Natural killer cell (primary cell): ENCODE measurements around the gene MYH14. TPM values are rescaled to one million over a fixed set of nuclear protein-coding genes. Genes with fewer than 3 reads are reported as not detected.

Source experiments
- ATAC-seq, 3 donors: fragments of 150-1000 bp in 2 of 3; fragments of 200-7000 bp in 1 of 3; cut with Tn5 transposase; 1 replicate in 1 of 3; 2 replicates in 2 of 3; pipeline ENCODE4 v1.10.0; 2021; ENCODE audit warnings: mild to moderate bottlenecking in 2 of 3, moderate library complexity in 2 of 3
- DNase-seq, 2 donors: peaks; one replicate each; pipeline versions ENCODE4 v3.0.0 to v3.0.0-alpha.2; 2013 to 2021; ENCODE audit warnings: mixed read lengths in 1 of 2
- H3K27ac ChIP-seq: one replicate; pipeline ENCODE4 v1.5.1; 2013; ENCODE audit warnings: mild to moderate bottlenecking, low read length
- H3K27me3 ChIP-seq: one replicate; pipeline ENCODE4 v1.6.1; 2013; ENCODE audit warnings: low read length; ENCODE audit not compliant: control insufficient read depth, insufficient read depth
- H3K36me3 ChIP-seq: one replicate; pipeline ENCODE4 v1.6.1; 2013; ENCODE audit warnings: low read length; ENCODE audit not compliant: control insufficient read depth, insufficient read depth
- H3K4me1 ChIP-seq: one replicate; pipeline ENCODE4 v1.6.1; 2013; ENCODE audit warnings: low read length; ENCODE audit not compliant: control insufficient read depth, insufficient read depth
- H3K4me3 ChIP-seq: one replicate; pipeline ENCODE4 v1.5.1; 2013; ENCODE audit warnings: low read length
- H3K9me3 ChIP-seq: one replicate; pipeline ENCODE4 v1.6.1; 2013; ENCODE audit warnings: low read length; ENCODE audit not compliant: control insufficient read depth, insufficient read depth
- H3K27ac Mint-ChIP-seq, 2 donors: one replicate each; pipeline ENCODE4 v1.8.0; 2022; ENCODE audit warnings: mild to moderate bottlenecking in 2 of 2, mixed read lengths in 2 of 2, moderate library complexity in 1 of 2
- H3K27me3 Mint-ChIP-seq, 2 donors: one replicate each; pipeline ENCODE4 v1.8.0; 2022; ENCODE audit warnings: low read depth in 2 of 2, mixed read lengths in 2 of 2
- H3K36me3 Mint-ChIP-seq: one replicate; pipeline ENCODE4 v1.8.0; 2022; ENCODE audit warnings: mixed read lengths
- H3K4me1 Mint-ChIP-seq, 2 donors: one replicate each; pipeline ENCODE4 v1.8.0; 2022; ENCODE audit warnings: mixed read lengths in 2 of 2
- H3K4me3 Mint-ChIP-seq: one replicate; pipeline ENCODE4 v1.8.0; 2022; ENCODE audit warnings: mild to moderate bottlenecking, moderate library complexity, mixed read lengths
- H3K9me3 Mint-ChIP-seq, 2 donors: one replicate each; pipeline ENCODE4 v1.8.0; 2022; ENCODE audit warnings: mixed read lengths in 2 of 2
- WGBS: methylation state at CpG from one replicate; pipeline ENCODE4 v1.1.7; 2013; ENCODE audit warnings: missing lambda C conversion rate; ENCODE audit not compliant: insufficient coverage; 5-methylcytosine and 5-hydroxymethylcytosine counted together
- intact Hi-C: fragments of 100-400 bp; cut with micrococcal nuclease; formaldehyde crosslinking; loops from one replicate; pipeline ENCODE4 v1.14.2; 2022
- total RNA-seq, 4 donors: library from RNA; stranded (reverse); fragments of 120-200 nt in 1 of 4; gene quantifications; one replicate each; pipeline versions ENCODE4 v1.2.3 to v1.2.4, GENCODE V29; 2013 to 2022
- TF ChIP-seq, protein P1 (sequence below): fragments of 200-600 bp; IDR thresholded peaks from one replicate; pipeline ENCODE4 v1.8.0; 2022; ENCODE audit warnings: antibody characterized with exemption

MYH14 gene
- total RNA-seq, 3 donors from 2014 or later (not counting 1 experiment from before 2014, with no cell fraction given): not detected

DNA sequence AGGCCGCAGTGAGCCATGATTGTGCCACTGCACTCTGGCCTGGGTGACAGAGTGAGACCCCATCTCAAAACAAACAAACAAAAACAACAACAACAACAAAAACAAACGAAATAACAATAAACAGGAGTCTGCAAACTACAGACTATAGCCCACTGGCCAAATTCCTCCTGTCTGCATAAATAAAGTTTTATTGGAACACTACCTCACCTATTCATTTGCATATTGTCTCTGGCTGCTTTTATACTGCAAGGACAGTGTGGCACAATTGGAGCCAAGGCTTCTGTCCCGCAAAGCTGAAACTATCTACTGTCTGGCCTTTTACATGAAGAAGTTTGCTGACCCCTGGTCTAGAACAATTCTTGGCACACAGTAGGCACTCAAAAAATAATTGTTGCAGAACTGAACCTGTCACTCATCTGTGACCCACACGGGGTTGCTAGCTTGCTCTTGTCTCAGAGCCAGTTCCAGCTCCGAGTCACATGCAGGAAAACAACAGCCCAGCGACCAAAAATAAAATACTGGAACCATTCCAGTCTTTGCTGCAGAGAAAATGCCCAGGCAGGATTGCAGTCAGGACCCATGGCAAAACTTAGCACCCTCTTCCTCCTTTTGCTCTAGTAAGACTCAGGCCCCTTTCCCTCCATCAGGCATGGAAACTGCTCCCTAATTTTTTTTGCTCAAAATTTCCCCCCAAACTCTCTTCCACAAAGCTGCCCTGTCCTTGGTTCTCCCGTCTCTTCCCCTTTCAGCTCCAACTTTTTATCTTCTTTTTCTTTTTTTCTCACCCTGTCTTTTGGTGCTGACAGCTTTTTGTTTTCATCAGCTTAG, 4.8 kb upstream of the MYH14 start:
- H3K4me1 Mint-ChIP-seq: no peaks in the 10 kb centered on the region
- no peak overlapping the region for H3K4me3 Mint-ChIP-seq
- Histone ChIP-seq H3K27me3 (peaks cover 7% of the 10 kb centered on the region), H3K4me3 (no peak overlapping the region), H3K27ac (no peak overlapping the region), H3K9me3 (no peaks in the 10 kb centered on the region), H3K4me1 (no peaks in the 10 kb centered on the region), H3K36me3 (no peaks in the 10 kb centered on the region)
- DNase-seq (no peak), ATAC-seq (no peak)
- H3K27ac Mint-ChIP-seq: no peak overlapping the region
- peaks cover 23 to 47% of the 10 kb centered on the region in 2 donors for H3K27me3 Mint-ChIP-seq
- 37% methylated on average over 7 of the region's 7 CpGs for WGBS
- TF ChIP-seq, protein P1, sequence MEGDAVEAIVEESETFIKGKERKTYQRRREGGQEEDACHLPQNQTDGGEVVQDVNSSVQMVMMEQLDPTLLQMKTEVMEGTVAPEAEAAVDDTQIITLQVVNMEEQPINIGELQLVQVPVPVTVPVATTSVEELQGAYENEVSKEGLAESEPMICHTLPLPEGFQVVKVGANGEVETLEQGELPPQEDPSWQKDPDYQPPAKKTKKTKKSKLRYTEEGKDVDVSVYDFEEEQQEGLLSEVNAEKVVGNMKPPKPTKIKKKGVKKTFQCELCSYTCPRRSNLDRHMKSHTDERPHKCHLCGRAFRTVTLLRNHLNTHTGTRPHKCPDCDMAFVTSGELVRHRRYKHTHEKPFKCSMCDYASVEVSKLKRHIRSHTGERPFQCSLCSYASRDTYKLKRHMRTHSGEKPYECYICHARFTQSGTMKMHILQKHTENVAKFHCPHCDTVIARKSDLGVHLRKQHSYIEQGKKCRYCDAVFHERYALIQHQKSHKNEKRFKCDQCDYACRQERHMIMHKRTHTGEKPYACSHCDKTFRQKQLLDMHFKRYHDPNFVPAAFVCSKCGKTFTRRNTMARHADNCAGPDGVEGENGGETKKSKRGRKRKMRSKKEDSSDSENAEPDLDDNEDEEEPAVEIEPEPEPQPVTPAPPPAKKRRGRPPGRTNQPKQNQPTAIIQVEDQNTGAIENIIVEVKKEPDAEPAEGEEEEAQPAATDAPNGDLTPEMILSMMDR: no peak
- intact Hi-C loops: no loop called here
- no peaks in the 10 kb centered on the region for H3K36me3 Mint-ChIP-seq
- peaks cover 0 to 4% of the 10 kb centered on the region in 2 donors for H3K9me3 Mint-ChIP-seq

DNA sequence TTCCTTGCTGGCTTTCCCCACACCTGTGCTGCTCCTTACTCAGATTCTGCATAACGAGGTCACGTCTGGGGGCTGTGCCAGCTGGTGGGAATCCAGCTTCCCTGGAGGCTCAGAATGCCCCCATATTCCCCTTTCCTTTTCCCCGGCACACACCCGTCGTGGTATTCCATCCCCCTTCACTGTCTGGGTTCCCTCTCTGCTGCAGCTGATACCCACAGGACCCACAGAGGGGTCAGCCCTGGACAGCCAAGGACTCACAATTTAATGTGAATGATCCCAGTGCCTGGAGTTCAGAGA, 4.2 kb upstream of the MYH14 start:
- 11% methylated on average over 5 of the region's 5 CpGs for WGBS
- Mint-ChIP-seq H3K4me3 (no peak overlapping the region), H3K9me3 (peaks cover 0 to 4% of the 10 kb centered on the region in 2 donors), H3K36me3 (no peaks in the 10 kb centered on the region), H3K27me3 (peaks cover 23 to 47% of the 10 kb centered on the region in 2 donors), H3K27ac (no peak overlapping the region), H3K4me1 (no peaks in the 10 kb centered on the region)
- no peaks in the 10 kb centered on the region for H3K9me3 ChIP-seq
- intact Hi-C loops: no loop called here
- no peak overlapping the region for H3K27ac ChIP-seq
- ATAC-seq (no peak), DNase-seq (no peak)
- peaks cover 11% of the 10 kb centered on the region for H3K27me3 ChIP-seq
- H3K36me3 ChIP-seq: no peaks in the 10 kb centered on the region
- H3K4me3 ChIP-seq: no peak overlapping the region
- TF ChIP-seq, protein P1: no peak
- H3K4me1 ChIP-seq: no peaks in the 10 kb centered on the region

DNA sequence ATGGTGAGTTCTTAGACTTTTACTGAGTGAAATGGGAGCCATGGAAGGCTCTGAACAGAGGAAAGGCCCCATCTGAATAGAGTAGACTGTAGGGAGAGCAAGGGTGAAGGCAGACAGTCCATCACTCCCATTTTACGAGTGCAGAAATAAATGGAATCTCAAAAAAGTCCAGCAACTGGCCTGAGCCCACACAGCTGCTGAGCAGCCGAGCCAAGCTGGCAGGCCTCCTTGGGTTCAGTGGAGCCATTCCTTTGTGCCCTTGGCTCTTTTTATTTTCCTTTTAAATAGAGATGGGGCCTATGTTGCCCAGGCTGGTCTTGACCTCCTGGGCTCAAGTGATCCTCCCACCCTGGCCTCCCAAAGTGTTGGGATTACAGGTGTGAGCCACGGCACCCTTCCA, 1.0 kb upstream of the MYH14 start:
- intact Hi-C loops: no loop called here
- no peaks in the 10 kb centered on the region for H3K36me3 ChIP-seq

More for the DNA sequence above, 1.0 kb upstream of the MYH14 start:
- H3K36me3 Mint-ChIP-seq: no peaks in the 10 kb centered on the region
- DNase-seq (no peak), ATAC-seq (no peak)
- H3K9me3 Mint-ChIP-seq: no peaks in the 10 kb centered on the region
- H3K4me1 ChIP-seq: no peaks in the 10 kb centered on the region
- H3K27ac Mint-ChIP-seq: no peak overlapping the region
- H3K9me3 ChIP-seq: no peaks in the 10 kb centered on the region
- H3K27me3 Mint-ChIP-seq: peaks cover 20 to 34% of the 10 kb centered on the region in 2 donors
- peaks cover 16% of the 10 kb centered on the region for H3K27me3 ChIP-seq
- no peaks in the 10 kb centered on the region for H3K4me1 Mint-ChIP-seq
- TF ChIP-seq, protein P1: no peak
- WGBS: 90% methylated on average over 3 of the region's 3 CpGs
- no peak overlapping the region for H3K4me3 Mint-ChIP-seq
- no peak overlapping the region for H3K27ac ChIP-seq
- H3K4me3 ChIP-seq: no peak overlapping the region
